ENCODE results near the gene GLT1D1. TPM values are rescaled to one million over a fixed set of nuclear protein-coding genes. Genes with fewer than 3 reads are reported as not detected.

Gene GLT1D1
- polyA plus RNA-seq, 1 of the 3 experiments (the other 2 are of a cell fraction), result 0.05 TPM

DNA sequence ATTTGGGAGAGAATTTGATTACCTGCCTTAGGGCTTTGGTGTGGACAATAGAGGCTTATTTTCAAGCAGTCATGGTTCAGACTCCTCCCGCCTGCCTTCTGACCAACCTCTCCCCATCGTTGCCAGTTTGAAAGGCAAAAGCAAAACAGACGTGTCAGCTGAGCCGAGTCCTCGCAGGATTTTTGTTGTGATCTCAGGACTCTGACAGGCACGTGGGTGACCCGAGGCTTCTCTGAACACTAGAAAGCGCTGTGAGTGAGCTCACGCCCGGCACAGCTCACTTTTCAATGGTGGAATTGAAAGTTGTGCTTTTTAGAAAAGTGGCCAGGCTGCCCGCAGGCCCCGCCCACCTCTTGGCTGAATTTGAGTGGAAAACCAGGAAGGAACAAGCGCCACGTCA lies 130.1 kb downstream of the GLT1D1 start:
- H3K36me3 ChIP-seq (replicated peaks in 1 of 2; ENCODE audit: control insufficient read depth in 1 of 2, insufficient read depth in 2 of 2, low read length in 1 of 2), result no peaks in the 10 kb centered on the region
- ChIA-PET POLR2A (no interaction called here), CTCF (interaction anchor here (1.0 to 1.1 kb wide), 2 partner anchors 14 to 202 kb away, joined by 3 to 4 read pairs; no protein-coding TSS in a partner anchor)
- H3K9me3 ChIP-seq, result no peaks in the 10 kb centered on the region
- no peaks in the 10 kb centered on the region for H3K79me2 ChIP-seq (ENCODE audit: insufficient read depth)
- H3K4me1 ChIP-seq (ENCODE audit: control insufficient read depth in 1 of 2, insufficient read depth in 2 of 2, low read depth in 1 of 2, low read length in 1 of 2), result no peaks in the 10 kb centered on the region
- H3K9me2 ChIP-seq, result no peaks in the 10 kb centered on the region
- TF ChIP-seq FOXJ3 (CRISPR knock-in tag; IDR thresholded peaks at IDR 0.05) (no peak), MXI1 (IDR thresholded peaks at IDR 0.05; ENCODE audit: low read depth, low read length) (no peak), SIN3A (IDR thresholded peaks at IDR 0.05; ENCODE audit: borderline replicate concordance, low read depth, low read length) (no peak), RCOR1 (IDR thresholded peaks at IDR 0.05; ENCODE audit: low read length) (no peak), EP300 (IDR thresholded peaks at IDR 0.05; ENCODE audit: borderline replicate concordance in 1 of 2, low read depth in 1 of 2, low read length in 1 of 2) (no peak), JUND (IDR thresholded peaks at IDR 0.05) (no peak), MEF2A (IDR thresholded peaks at IDR 0.05; ENCODE audit: borderline replicate concordance, low read depth) (no peak)
- TF ChIP-seq, protein P1, sequence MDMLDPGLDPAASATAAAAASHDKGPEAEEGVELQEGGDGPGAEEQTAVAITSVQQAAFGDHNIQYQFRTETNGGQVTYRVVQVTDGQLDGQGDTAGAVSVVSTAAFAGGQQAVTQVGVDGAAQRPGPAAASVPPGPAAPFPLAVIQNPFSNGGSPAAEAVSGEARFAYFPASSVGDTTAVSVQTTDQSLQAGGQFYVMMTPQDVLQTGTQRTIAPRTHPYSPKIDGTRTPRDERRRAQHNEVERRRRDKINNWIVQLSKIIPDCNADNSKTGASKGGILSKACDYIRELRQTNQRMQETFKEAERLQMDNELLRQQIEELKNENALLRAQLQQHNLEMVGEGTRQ (IDR thresholded peaks at IDR 0.05; ENCODE audit: borderline replicate concordance, low read depth, low read length), result no peak
- TF ChIP-seq, protein P2, sequence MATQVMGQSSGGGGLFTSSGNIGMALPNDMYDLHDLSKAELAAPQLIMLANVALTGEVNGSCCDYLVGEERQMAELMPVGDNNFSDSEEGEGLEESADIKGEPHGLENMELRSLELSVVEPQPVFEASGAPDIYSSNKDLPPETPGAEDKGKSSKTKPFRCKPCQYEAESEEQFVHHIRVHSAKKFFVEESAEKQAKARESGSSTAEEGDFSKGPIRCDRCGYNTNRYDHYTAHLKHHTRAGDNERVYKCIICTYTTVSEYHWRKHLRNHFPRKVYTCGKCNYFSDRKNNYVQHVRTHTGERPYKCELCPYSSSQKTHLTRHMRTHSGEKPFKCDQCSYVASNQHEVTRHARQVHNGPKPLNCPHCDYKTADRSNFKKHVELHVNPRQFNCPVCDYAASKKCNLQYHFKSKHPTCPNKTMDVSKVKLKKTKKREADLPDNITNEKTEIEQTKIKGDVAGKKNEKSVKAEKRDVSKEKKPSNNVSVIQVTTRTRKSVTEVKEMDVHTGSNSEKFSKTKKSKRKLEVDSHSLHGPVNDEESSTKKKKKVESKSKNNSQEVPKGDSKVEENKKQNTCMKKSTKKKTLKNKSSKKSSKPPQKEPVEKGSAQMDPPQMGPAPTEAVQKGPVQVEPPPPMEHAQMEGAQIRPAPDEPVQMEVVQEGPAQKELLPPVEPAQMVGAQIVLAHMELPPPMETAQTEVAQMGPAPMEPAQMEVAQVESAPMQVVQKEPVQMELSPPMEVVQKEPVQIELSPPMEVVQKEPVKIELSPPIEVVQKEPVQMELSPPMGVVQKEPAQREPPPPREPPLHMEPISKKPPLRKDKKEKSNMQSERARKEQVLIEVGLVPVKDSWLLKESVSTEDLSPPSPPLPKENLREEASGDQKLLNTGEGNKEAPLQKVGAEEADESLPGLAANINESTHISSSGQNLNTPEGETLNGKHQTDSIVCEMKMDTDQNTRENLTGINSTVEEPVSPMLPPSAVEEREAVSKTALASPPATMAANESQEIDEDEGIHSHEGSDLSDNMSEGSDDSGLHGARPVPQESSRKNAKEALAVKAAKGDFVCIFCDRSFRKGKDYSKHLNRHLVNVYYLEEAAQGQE (IDR thresholded peaks at IDR 0.05; ENCODE audit: low read depth, low read length), result no peak
- H3K27ac ChIP-seq (ENCODE audit: low read depth in 2 of 2, low read length in 1 of 2), result no peak overlapping the region
- no peak overlapping the region for H3K4me2 ChIP-seq
- 35% methylated on average over 13 of the region's 14 CpGs for WGBS (ENCODE audit: low lambda C conversion rate)
- DNase-seq, result no peak
- no peaks in the 10 kb centered on the region for H4K20me1 ChIP-seq (ENCODE audit: insufficient read depth)
- H3K27me3 ChIP-seq (ENCODE audit: insufficient read depth), result no peaks in the 10 kb centered on the region
- H2AFZ ChIP-seq (ENCODE audit: low read depth), result no peak overlapping the region
- no peak overlapping the region for H3K9ac ChIP-seq
- no peaks in the 10 kb centered on the region for H3F3A ChIP-seq (replicated peaks; ENCODE audit: insufficient read depth)
- H3K4me3 ChIP-seq (ENCODE audit: low read depth in 2 of 2, low read length in 1 of 2), result no peak overlapping the region

DNA sequence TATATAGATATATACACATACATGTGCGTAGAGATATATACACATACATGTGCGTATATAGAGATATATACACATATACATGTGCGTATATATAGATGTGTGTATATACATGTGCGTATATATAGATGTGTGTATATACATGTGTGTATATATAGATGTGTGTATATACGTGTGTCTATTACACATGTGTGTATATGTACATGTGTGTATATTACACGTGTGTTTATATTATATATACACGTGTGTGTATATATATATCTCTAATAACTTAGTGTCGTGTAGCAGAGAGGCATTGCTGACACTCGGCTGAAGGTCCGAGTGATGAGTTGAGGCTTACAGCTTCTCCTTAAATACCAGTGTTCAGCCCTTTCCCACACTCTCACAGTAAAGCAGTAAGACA lies 133.7 kb downstream of the GLT1D1 start:
- no peaks in the 10 kb centered on the region for H3K27me3 ChIP-seq (ENCODE audit: insufficient read depth)
- no peak overlapping the region for H3K27ac ChIP-seq (ENCODE audit: low read depth in 2 of 2, low read length in 1 of 2)
- H3K79me2 ChIP-seq (ENCODE audit: insufficient read depth), result no peaks in the 10 kb centered on the region
- TF ChIP-seq FOSL2 (IDR thresholded peaks at IDR 0.05; ENCODE audit: borderline replicate concordance, low read depth) (no peak), GATA2 (CRISPR knock-in tag; IDR thresholded peaks at IDR 0.05) (no peak), RCOR1 (IDR thresholded peaks at IDR 0.05; ENCODE audit: low read length) (no peak), EP300 (IDR thresholded peaks at IDR 0.05; ENCODE audit: borderline replicate concordance in 1 of 2, low read depth in 1 of 2, low read length in 1 of 2) (no peak), TEAD4 (IDR thresholded peaks at IDR 0.05; ENCODE audit: borderline replicate concordance, insufficient read depth) (no peak)
- TF ChIP-seq, protein P3, sequence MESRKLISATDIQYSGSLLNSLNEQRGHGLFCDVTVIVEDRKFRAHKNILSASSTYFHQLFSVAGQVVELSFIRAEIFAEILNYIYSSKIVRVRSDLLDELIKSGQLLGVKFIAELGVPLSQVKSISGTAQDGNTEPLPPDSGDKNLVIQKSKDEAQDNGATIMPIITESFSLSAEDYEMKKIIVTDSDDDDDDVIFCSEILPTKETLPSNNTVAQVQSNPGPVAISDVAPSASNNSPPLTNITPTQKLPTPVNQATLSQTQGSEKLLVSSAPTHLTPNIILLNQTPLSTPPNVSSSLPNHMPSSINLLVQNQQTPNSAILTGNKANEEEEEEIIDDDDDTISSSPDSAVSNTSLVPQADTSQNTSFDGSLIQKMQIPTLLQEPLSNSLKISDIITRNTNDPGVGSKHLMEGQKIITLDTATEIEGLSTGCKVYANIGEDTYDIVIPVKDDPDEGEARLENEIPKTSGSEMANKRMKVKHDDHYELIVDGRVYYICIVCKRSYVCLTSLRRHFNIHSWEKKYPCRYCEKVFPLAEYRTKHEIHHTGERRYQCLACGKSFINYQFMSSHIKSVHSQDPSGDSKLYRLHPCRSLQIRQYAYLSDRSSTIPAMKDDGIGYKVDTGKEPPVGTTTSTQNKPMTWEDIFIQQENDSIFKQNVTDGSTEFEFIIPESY (IDR thresholded peaks at IDR 0.05; ENCODE audit: borderline replicate concordance, low read depth), result no peak
- H3K4me1 ChIP-seq (ENCODE audit: control insufficient read depth in 1 of 2, insufficient read depth in 2 of 2, low read depth in 1 of 2, low read length in 1 of 2), result no peaks in the 10 kb centered on the region
- H3F3A ChIP-seq (replicated peaks; ENCODE audit: insufficient read depth), result no peaks in the 10 kb centered on the region
- H2AFZ ChIP-seq (ENCODE audit: low read depth), result no peak overlapping the region
- WGBS (ENCODE audit: low lambda C conversion rate), result 60% methylated on average over 10 of the region's 10 CpGs
- no peak overlapping the region for H3K4me3 ChIP-seq (ENCODE audit: low read depth in 2 of 2, low read length in 1 of 2)
- no peaks in the 10 kb centered on the region for H4K20me1 ChIP-seq (ENCODE audit: insufficient read depth)
- no peak overlapping the region for H3K4me2 ChIP-seq
- CTCF ChIA-PET, result no interaction called here
- no peaks in the 10 kb centered on the region for H3K36me3 ChIP-seq (replicated peaks in 1 of 2; ENCODE audit: control insufficient read depth in 1 of 2, insufficient read depth in 2 of 2, low read length in 1 of 2)
- H3K9me3 ChIP-seq, result no peaks in the 10 kb centered on the region
- no peak overlapping the region for H3K9ac ChIP-seq
- DNase-seq, result no peak
- H3K9me2 ChIP-seq, result no peaks in the 10 kb centered on the region
- POLR2A ChIA-PET, result no interaction called here
